Common myeloid progenitor, CD34-positive (primary cell): ENCODE data around the gene PDGFRB.

Experiments used
- CTCF ChIA-PET: fragments of 350-600 bp; sonication (Branson Sonifier 250); formaldehyde crosslinking; loops from one replicate; lab custom pipeline; 2021; ENCODE audit warnings: antibody characterized with exemption; lab: Charles Lee
- POLR2A ChIA-PET: fragments of 350-600 bp; sonication (Branson Sonifier 250); formaldehyde crosslinking; loops from one replicate; lab custom pipeline; 2021; ENCODE audit warnings: antibody characterized with exemption; lab: Charles Lee
- DNase-seq, 3 donors: peaks; one replicate each; pipeline versions ENCODE4 v3.0.0 to v3.0.0-alpha.2; 2013
- H3K27ac ChIP-seq, 2 experiments: 1 replicate in 1 of 2; 2 replicates in 1 of 2; pipeline ENCODE4 v1.7.0; 2013; ENCODE audit warnings: inconsistent platforms in 2 of 2, low read length in 2 of 2, mild to moderate bottlenecking in 2 of 2, low read depth in 1 of 2, moderate library complexity in 1 of 2; ENCODE audit not compliant: severe bottlenecking in 2 of 2, insufficient read depth in 1 of 2, poor library complexity in 1 of 2
- H3K27me3 ChIP-seq, 5 experiments: replicated peaks in 2 of 5; 1 replicate in 3 of 5; 2 replicates in 2 of 5; pipeline versions ENCODE4 v1.6.1 to v1.7.0; 2013; ENCODE audit warnings: low read length in 4 of 5, mild to moderate bottlenecking in 2 of 5, moderate library complexity in 2 of 5, inconsistent platforms in 1 of 5; ENCODE audit not compliant: insufficient read depth in 5 of 5, control insufficient read depth in 4 of 5
- H3K36me3 ChIP-seq, 4 experiments: 1 replicate in 2 of 4; 2 replicates in 2 of 4; pipeline versions ENCODE4 v1.6.1 to v1.7.0; 2013; ENCODE audit warnings: low read length in 3 of 4, control low read depth in 1 of 4, mild to moderate bottlenecking in 1 of 4; ENCODE audit not compliant: control insufficient read depth in 4 of 4, insufficient read depth in 4 of 4
- H3K4me1 ChIP-seq, 4 experiments: 1 replicate in 3 of 4; 2 replicates in 1 of 4; pipeline versions ENCODE4 v1.6.1 to v1.7.1; 2013; ENCODE audit warnings: low read length in 3 of 4, mild to moderate bottlenecking in 3 of 4, control low read depth in 1 of 4, inconsistent platforms in 1 of 4, moderate library complexity in 1 of 4; ENCODE audit not compliant: control insufficient read depth in 4 of 4, insufficient read depth in 4 of 4; ENCODE audit errors: control extremely low read depth in 1 of 4
- H3K4me3 ChIP-seq, 7 experiments: 1 replicate in 4 of 7; 2 replicates in 3 of 7; pipeline versions ENCODE4 v1.5.1 to v1.7.0; 2013; ENCODE audit warnings: mild to moderate bottlenecking in 7 of 7, low read length in 6 of 7, moderate library complexity in 6 of 7, inconsistent platforms in 2 of 7, low read depth in 2 of 7, control low read depth in 1 of 7; ENCODE audit not compliant: insufficient read depth in 4 of 7, control insufficient read depth in 1 of 7; ENCODE audit errors: extremely low read depth in 1 of 7
- H3K9me3 ChIP-seq, 5 experiments: 1 replicate in 4 of 5; 2 replicates in 1 of 5; pipeline versions ENCODE4 v1.6.1 to v1.7.1; 2013; ENCODE audit warnings: low read length in 4 of 5, mild to moderate bottlenecking in 2 of 5, inconsistent platforms in 1 of 5, low read depth in 1 of 5, moderate library complexity in 1 of 5; ENCODE audit not compliant: control insufficient read depth in 4 of 5, insufficient read depth in 2 of 5; ENCODE audit errors: control extremely low read depth in 1 of 5
- WGBS: methylation state at CpG from one replicate; pipeline ENCODE4 v1.1.5; 2013; ENCODE audit not compliant: insufficient coverage; 5-methylcytosine and 5-hydroxymethylcytosine counted together

Gene PDGFRB

DNA sequence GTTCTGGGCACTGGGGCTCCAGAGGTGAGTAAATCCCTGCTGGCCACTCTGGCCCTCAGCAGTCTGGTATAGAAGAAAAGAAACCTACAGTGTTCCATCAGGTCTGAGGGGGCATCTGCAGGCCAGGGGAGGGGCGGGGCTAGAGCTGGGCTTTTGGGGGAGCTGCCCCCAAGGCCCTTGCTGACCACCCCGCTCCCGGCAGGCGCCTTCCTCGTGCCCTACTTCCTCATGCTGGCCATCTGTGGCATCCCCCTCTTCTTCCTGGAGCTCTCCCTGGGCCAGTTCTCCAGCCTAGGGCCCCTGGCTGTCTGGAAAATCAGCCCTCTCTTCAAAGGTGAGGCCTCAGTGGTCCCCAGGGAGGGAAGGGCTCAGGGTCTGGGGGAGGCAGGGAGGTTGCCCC lies 40.9 kb upstream of the PDGFRB start:
- 74% methylated on average over 5 of the region's 5 CpGs for WGBS
- no peaks in the 10 kb centered on the region for H3K36me3 ChIP-seq
- H3K4me3 ChIP-seq: no peak overlapping the region
- H3K4me1 ChIP-seq: no peaks in the 10 kb centered on the region
- ChIA-PET CTCF (interaction anchor here (0.8 to 1.6 kb wide), 5 partner anchors 8 to 22 kb away, joined by 3 to 4 read pairs (median 3); no protein-coding TSS in a partner anchor), POLR2A (no interaction called here)
- H3K27me3 ChIP-seq: peaks cover 0 to 31% (median 14%) of the 10 kb centered on the region in 5 experiments
- peaks cover 0 to 4% (median 0%) of the 10 kb centered on the region in 5 experiments for H3K9me3 ChIP-seq
- H3K27ac ChIP-seq: no peak overlapping the region
- no peak for DNase-seq

DNA sequence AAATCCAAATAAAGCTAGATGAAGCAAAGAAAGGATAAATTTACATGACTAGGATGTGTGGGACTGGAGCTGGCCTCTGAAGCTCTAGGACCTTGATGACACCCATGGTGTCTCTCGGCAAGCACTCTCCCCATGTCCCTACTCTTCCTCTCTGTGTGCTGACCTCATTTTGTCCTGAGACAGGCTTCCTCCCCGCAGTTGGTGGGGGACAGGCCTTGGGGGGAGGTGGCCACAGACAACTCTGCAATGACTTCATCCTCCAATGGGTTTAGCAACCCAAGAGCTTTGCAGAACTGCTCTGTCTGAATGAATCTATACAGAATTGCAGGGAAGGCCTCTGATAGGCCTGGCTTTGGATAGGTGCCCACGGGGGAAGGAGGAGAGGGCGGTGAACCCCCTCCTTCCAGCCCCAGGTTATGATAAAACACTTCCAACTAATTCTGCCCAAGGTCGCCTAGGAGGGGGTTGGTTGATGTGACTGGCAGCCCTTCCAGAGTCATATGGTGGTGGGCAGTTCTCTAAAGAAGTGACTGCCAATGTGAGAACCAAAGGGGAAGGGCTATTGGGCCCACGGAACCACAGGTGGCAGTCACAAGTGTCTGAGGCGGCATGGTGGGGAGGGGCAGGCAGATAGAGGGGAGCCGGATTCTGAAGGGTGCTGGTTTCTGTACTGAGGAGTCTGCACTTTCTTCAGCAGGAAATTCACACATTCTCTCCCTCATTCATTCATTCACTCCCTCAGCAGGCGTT lies 40.3 kb upstream of the PDGFRB start:
- ChIA-PET POLR2A (interaction anchor here (0.6 kb wide), 1 partner anchor 21 kb away, joined by 3 read pairs; no protein-coding TSS in a partner anchor), CTCF (interaction anchor here (0.9 to 1.6 kb wide), 9 partner anchors 9 to 66 kb away, joined by 3 to 5 read pairs (median 4); no protein-coding TSS in a partner anchor)
- no peak overlapping the region for H3K27ac ChIP-seq

GRCh38 chr5:150192462-150192861 lies 36.8 kb upstream of the PDGFRB start:
- 79% methylated on average over 2 of the region's 4 CpGs for WGBS
- H3K4me3 ChIP-seq: no peak overlapping the region
- no peaks in the 10 kb centered on the region for H3K36me3 ChIP-seq
- ChIA-PET CTCF (interaction anchor here (0.7 to 3.3 kb wide), 8 partner anchors 8 to 72 kb away, joined by 3 to 11 read pairs (median 4); no protein-coding TSS in a partner anchor), POLR2A (no interaction called here)
- peaks cover 0 to 53% (median 38%) of the 10 kb centered on the region in 5 experiments for H3K27me3 ChIP-seq
- peaks cover 0 to 7% (median 2%) of the 10 kb centered on the region in 4 experiments for H3K4me1 ChIP-seq
- H3K9me3 ChIP-seq: no peaks in the 10 kb centered on the region
- DNase-seq: no peak
- H3K27ac ChIP-seq: no peak overlapping the region

More for the DNA sequence above, 40.3 kb upstream of the PDGFRB start:
- H3K4me3 ChIP-seq: no peak overlapping the region
- no peaks in the 10 kb centered on the region for H3K4me1 ChIP-seq
- peaks cover 0 to 4% (median 0%) of the 10 kb centered on the region in 5 experiments for H3K9me3 ChIP-seq
- peaks cover 0 to 30% (median 17%) of the 10 kb centered on the region in 5 experiments for H3K27me3 ChIP-seq
- DNase-seq: no peak
- WGBS: 90% methylated on average over 7 of the region's 9 CpGs
- H3K36me3 ChIP-seq: no peaks in the 10 kb centered on the region

DNA sequence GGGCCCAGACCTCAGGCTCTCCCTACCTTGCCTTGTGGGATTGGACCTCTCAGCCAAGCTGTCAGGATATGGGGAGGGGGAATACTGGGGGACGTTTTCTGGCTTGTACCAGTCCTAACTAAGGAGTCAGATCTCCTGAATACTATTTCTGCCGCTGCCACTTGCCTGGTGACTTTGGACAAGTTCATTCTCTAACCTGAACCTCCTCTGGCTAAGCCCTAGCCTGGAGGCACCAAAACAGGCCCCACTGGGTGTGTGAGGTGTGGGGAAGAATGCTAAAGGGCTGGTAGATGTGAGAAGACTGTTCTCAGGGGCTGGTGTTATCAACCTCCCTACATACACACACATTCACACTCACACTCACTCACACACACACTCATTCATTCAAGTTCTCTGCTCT lies 35.3 kb upstream of the PDGFRB start:
- WGBS: no CpG with 5 or more reads among the region's 2 CpGs
- Histone ChIP-seq H3K4me3 (no peak overlapping the region), H3K27ac (no peak overlapping the region), H3K27me3 (peaks cover 0 to 53% (median 37%) of the 10 kb centered on the region in 5 experiments), H3K9me3 (no peaks in the 10 kb centered on the region), H3K36me3 (no peaks in the 10 kb centered on the region), H3K4me1 (peaks cover 0 to 7% (median 2%) of the 10 kb centered on the region in 4 experiments)
- CTCF ChIA-PET: interaction anchor here (0.8 to 1.6 kb wide), 6 partner anchors 10 to 28 kb away, joined by 3 to 5 read pairs (median 4); no protein-coding TSS in a partner anchor
- no peak for DNase-seq
- POLR2A ChIA-PET: no interaction called here

GRCh38 chr5:150190503-150190979 lies 34.9 kb upstream of the PDGFRB start:
- CTCF ChIA-PET: interaction anchor here (0.7 to 1.3 kb wide), 5 partner anchors 11 to 28 kb away, joined by 3 to 5 read pairs (median 3); no protein-coding TSS in a partner anchor
- Histone ChIP-seq H3K9me3 (no peaks in the 10 kb centered on the region), H3K27me3 (peaks cover 0 to 53% (median 37%) of the 10 kb centered on the region in 5 experiments), H3K4me1 (peaks cover 0 to 7% (median 2%) of the 10 kb centered on the region in 4 experiments), H3K36me3 (no peaks in the 10 kb centered on the region), H3K27ac (no peak overlapping the region), H3K4me3 (no peak overlapping the region)
- 56% methylated on average over 11 of the region's 16 CpGs for WGBS
- POLR2A ChIA-PET: no interaction called here
- DNase-seq: no peak

- DNase-seq: no peak
- H3K9me3 ChIP-seq: no peaks in the 10 kb centered on the region
- 7% methylated on average over 37 of the region's 58 CpGs for WGBS
- H3K4me1 ChIP-seq: peaks cover 0 to 7% (median 2%) of the 10 kb centered on the region in 4 experiments
- peaks cover 0 to 53% (median 34%) of the 10 kb centered on the region in 5 experiments for H3K27me3 ChIP-seq
- CTCF ChIA-PET: interaction anchor here (0.7 to 1.3 kb wide), 4 partner anchors 11 to 29 kb away, joined by 3 to 5 read pairs (median 4); no protein-coding TSS in a partner anchor
- H3K36me3 ChIP-seq: no peaks in the 10 kb centered on the region
- H3K27ac ChIP-seq: no peak within 1 kb of the TSS
- peak within 1 kb of the TSS in 1 of 7 experiments; percentile 32 for H3K4me3 ChIP-seq
- POLR2A ChIA-PET: no interaction called here
These were observed 34.3 kb upstream of the PDGFRB start, which contains the start of gene SLC6A7 for GRCh38 chr5:150189728-150190502. TSS of gene SLC6A7 (plus strand) at chr5:150190062. CDS start at chr5:150190328, 266 bp downstream.
